K562 (cell line): ENCODE data around the gene THAP8. TPM values are rescaled to one million over a fixed set of nuclear protein-coding genes. Genes with fewer than 3 reads are reported as not detected.
A peak's percentile ranks its signal among the peaks of the same experiment; 100 is the strongest.

Source experiments
- CREB1 ChIP-seq, 2 experiments: sonication (generic) in 1 of 2; formaldehyde crosslinking in 1 of 2; IDR thresholded peaks; 2 replicates each; pipeline versions ENCODE4 v1.6.1 to v1.8.0; 2012 to 2022; ENCODE audit warnings: inconsistent platforms in 1 of 2, mild to moderate bottlenecking in 1 of 2, missing genetic modification reagents in 1 of 2, moderate library complexity in 1 of 2
- FOXA1 ChIP-seq: fragments of 450-650 bp; IDR thresholded peaks from 2 replicates; pipeline ENCODE4 v1.6.1; 2016; ENCODE audit warnings: mild to moderate bottlenecking, borderline replicate concordance
- FOXJ3 ChIP-seq: sonication (generic); formaldehyde crosslinking; IDR thresholded peaks from 2 replicates; pipeline ENCODE4 v1.4.0; 2020; ENCODE audit warnings: mild to moderate bottlenecking, missing genetic modification reagents
- FOXP1 ChIP-seq: sonication (generic); formaldehyde crosslinking; IDR thresholded peaks from 2 replicates; pipeline ENCODE4 v1.8.0; 2022; ENCODE audit warnings: mild to moderate bottlenecking, missing genetic modification reagents
- GABPA ChIP-seq: fragments of 200-800 bp; sonication (Bioruptor generic); conservative IDR thresholded peaks from 2 replicates; pipeline ENCODE4 v1.6.1; 2016; ENCODE audit warnings: low read depth, missing genetic modification characterization, missing compliant biosample characterization
- MEF2D ChIP-seq: conservative IDR thresholded peaks from 2 replicates; pipeline ENCODE4 v1.6.1; 2016; ENCODE audit warnings: low read depth, missing genetic modification characterization, missing compliant biosample characterization
- PCBP1 ChIP-seq: fragments of 200-400 bp; formaldehyde crosslinking; IDR thresholded peaks from 2 replicates; pipeline ENCODE4 v1.6.1; 2018; ENCODE audit warnings: mild to moderate bottlenecking, low read depth, low read length; ENCODE audit not compliant: poor library complexity, severe bottlenecking
- PHB2 ChIP-seq: fragments of 450-650 bp; IDR thresholded peaks from 2 replicates; pipeline ENCODE4 v1.6.1; 2017; ENCODE audit warnings: low read depth
- POU5F1 ChIP-seq: fragments of 150-350 bp; IDR thresholded peaks from 2 replicates; pipeline ENCODE4 v1.6.1; 2014; ENCODE audit warnings: borderline replicate concordance, low read length, low read depth, mild to moderate bottlenecking; ENCODE audit not compliant: partially characterized antibody
- RBM22 ChIP-seq: fragments of 200-400 bp; formaldehyde crosslinking; IDR thresholded peaks from 2 replicates; pipeline ENCODE4 v1.6.1; 2018; ENCODE audit warnings: low read length, low read depth; ENCODE audit not compliant: poor library complexity, severe bottlenecking
- RBM25 ChIP-seq: fragments of 200-400 bp; formaldehyde crosslinking; IDR thresholded peaks from 2 replicates; pipeline ENCODE4 v1.6.1; 2018; ENCODE audit warnings: low read length, low read depth, moderate library complexity; ENCODE audit not compliant: severe bottlenecking
- SMC3 ChIP-seq: conservative IDR thresholded peaks from 2 replicates; pipeline ENCODE4 v1.6.1; 2011; ENCODE audit warnings: low read depth, low read length, improper control_type of control experiment; ENCODE audit not compliant: insufficient read depth
- SPI1 ChIP-seq: IDR thresholded peaks from 2 replicates; pipeline ENCODE4 v1.6.1; 2011; ENCODE audit warnings: low read depth, low read length, control low read depth, borderline replicate concordance
- SUPT5H ChIP-seq: fragments of 450-650 bp; IDR thresholded peaks from 2 replicates; pipeline ENCODE4 v1.6.1; 2016
- TAF7 ChIP-seq: fragments of 450-650 bp; IDR thresholded peaks from 2 replicates; pipeline ENCODE4 v1.6.1; 2016; ENCODE audit warnings: missing genetic modification characterization, missing compliant biosample characterization
- TRIM24 ChIP-seq, 2 experiments: fragments of 450-650 bp; IDR thresholded peaks; 2 replicates each; pipeline ENCODE4 v1.6.1; 2016
- TSC22D4 ChIP-seq: fragments of 450-650 bp; IDR thresholded peaks from 2 replicates; pipeline ENCODE4 v1.6.1; 2016; ENCODE audit warnings: missing genetic modification characterization, missing biosample characterization, control low read depth
- ZBTB17 ChIP-seq: fragments of 450-650 bp; formaldehyde crosslinking; IDR thresholded peaks from 2 replicates; pipeline ENCODE4 v1.4.0; 2020; ENCODE audit warnings: mild to moderate bottlenecking
- ZBTB26 ChIP-seq: fragments of 450-650 bp; formaldehyde crosslinking; IDR thresholded peaks from 2 replicates; pipeline ENCODE4 v1.4.0; 2022; ENCODE audit warnings: missing genetic modification characterization
- ZNF436 ChIP-seq: fragments of 250-450, 450-650 bp; sonication (Bioruptor Pico); formaldehyde crosslinking; IDR thresholded peaks from 2 replicates; pipeline ENCODE4 v1.7.0; 2020; ENCODE audit warnings: mild to moderate bottlenecking
- polyA plus RNA-seq, 8 experiments: library from polyadenylated mRNA; depleted of rRNA in 4 of 8; stranded (reverse) in 5 of 8; unstranded in 3 of 8; fragments of >200 nt; fragmentation: Nextera tagmentation in 2 of 8; fragmentation: Illumina TruSeq in 1 of 8; extraction: Ambion mirVana in 2 of 8; extraction: Trizol in 1 of 8; gene quantifications; 2 replicates each; pipeline versions ENCODE4 v1.2.1 to v1.2.3, GENCODE V29; 2011 to 2014; ENCODE audit warnings: inconsistent platforms in 1 of 8, missing spikeins in 1 of 8
- total RNA-seq, 7 experiments: library from RNA; depleted of rRNA in 6 of 7; stranded (reverse); fragments of >200 nt in 6 of 7; fragmentation: Illumina TruSeq in 2 of 7; extraction: Trizol in 2 of 7; gene quantifications; 2 replicates each; pipeline versions ENCODE4 v1.2.1 to v1.2.3, GENCODE V29; 2011 to 2021; ENCODE audit warnings: low replicate concordance in 1 of 7
- TF ChIP-seq, protein P1 (sequence below): sonication (generic); formaldehyde crosslinking; IDR thresholded peaks from 2 replicates; pipeline ENCODE4 v1.8.0; 2022; ENCODE audit warnings: missing genetic modification reagents, mild to moderate bottlenecking, borderline replicate concordance
- TF ChIP-seq, protein P2 (sequence below), 2 experiments: fragments of 200-800 bp in 1 of 2; sonication (Bioruptor generic) in 1 of 2; sonication (generic) in 1 of 2; formaldehyde crosslinking in 1 of 2; IDR thresholded peaks in 1 of 2; conservative IDR thresholded peaks in 1 of 2; 2 replicates each; pipeline versions ENCODE4 v1.5.0 to v1.6.1; 2016 to 2020; ENCODE audit warnings: missing compliant biosample characterization in 1 of 2, missing genetic modification characterization in 1 of 2, missing genetic modification reagents in 1 of 2
- TF ChIP-seq, protein P3 (sequence below): fragments of 450-650 bp; formaldehyde crosslinking; IDR thresholded peaks from 2 replicates; pipeline ENCODE4 v1.4.0; 2022; ENCODE audit warnings: missing genetic modification characterization

THAP8 gene
- total and polyA plus RNA-seq, 9 of the 15 experiments (the other 6 are each of a cell fraction or from before 2014, with no cell fraction given), result 0.11 to 2.0 (median 0.94) TPM

DNA sequence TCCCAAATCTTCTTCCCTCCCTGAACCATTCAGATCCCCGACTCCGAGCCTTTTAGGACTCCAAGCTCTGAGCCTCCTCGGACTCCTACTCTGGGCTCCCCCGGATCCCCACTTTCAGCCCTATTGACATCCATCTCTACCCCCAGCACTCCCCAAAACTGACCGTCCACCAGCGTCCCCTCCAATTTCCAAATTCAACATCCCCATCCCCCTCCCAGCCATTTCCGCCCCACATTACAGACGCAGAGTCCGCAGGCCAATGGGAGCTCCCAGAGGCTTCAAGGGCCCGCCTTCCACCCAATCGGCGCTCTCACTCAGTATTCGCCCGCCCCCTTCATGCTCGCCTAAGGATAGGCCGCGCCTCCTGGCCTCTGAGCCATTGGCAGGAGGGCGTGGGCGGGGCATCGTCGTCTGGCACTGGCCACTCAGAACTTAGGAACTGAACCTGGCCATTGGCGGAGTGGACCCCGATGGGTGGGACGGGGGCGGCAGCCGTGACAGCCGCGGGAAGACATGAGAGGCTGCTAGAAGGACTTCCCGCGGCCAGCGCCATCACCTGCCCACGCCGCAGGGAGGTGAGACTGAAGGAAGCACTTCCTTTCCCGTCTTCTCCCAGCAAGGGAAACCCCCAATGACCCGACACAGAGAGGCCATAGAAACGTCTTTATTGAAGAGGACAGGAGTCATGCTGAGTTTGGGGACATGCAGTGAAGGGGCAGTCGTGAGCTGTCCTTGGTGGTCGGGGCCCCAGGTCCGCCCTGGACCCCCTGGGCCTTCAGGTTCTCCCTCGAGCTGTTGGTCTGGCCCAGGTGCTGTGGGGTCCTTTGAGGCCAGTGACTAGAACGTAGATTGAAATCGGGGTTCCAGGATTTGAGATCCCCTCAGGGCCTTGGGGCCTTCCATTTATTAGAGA lies 39.8 kb downstream of the THAP8 start, which contains the start of gene ALKBH6 (continued):
- 0 out of 2 replicates have a peak, but pooled peaks have one; percentile 43 for TF ChIP-seq SPI1
- peak; percentile 91 for TF ChIP-seq RBM25
- no peak for TF ChIP-seq ZBTB17 (CRISPR knock-in tag)
- TF ChIP-seq, protein P1, sequence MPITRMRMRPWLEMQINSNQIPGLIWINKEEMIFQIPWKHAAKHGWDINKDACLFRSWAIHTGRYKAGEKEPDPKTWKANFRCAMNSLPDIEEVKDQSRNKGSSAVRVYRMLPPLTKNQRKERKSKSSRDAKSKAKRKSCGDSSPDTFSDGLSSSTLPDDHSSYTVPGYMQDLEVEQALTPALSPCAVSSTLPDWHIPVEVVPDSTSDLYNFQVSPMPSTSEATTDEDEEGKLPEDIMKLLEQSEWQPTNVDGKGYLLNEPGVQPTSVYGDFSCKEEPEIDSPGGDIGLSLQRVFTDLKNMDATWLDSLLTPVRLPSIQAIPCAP (CRISPR knock-in tag), result no peak
- TF ChIP-seq ZNF436 (CRISPR knock-in tag), result no peak
- no peak for TF ChIP-seq MEF2D
- TF ChIP-seq FOXJ3 (CRISPR knock-in tag), result no peak
- no peak for TF ChIP-seq PHB2
- TF ChIP-seq FOXP1, result no peak
- no peak for TF ChIP-seq RBM22
- no peak for TF ChIP-seq TSC22D4 (tag)
- TF ChIP-seq, protein P2, sequence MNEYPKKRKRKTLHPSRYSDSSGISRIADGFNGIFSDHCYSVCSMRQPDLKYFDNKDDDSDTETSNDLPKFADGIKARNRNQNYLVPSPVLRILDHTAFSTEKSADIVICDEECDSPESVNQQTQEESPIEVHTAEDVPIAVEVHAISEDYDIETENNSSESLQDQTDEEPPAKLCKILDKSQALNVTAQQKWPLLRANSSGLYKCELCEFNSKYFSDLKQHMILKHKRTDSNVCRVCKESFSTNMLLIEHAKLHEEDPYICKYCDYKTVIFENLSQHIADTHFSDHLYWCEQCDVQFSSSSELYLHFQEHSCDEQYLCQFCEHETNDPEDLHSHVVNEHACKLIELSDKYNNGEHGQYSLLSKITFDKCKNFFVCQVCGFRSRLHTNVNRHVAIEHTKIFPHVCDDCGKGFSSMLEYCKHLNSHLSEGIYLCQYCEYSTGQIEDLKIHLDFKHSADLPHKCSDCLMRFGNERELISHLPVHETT (CRISPR knock-in tag; conservative IDR thresholded peaks at IDR 0.05 in 1 of 2, IDR thresholded peaks at IDR 0.05 in 1 of 2), result no peak
- TF ChIP-seq CREB1 (IDR thresholded peaks at IDR 0.05), result peak; percentile 68
- peak; percentile 81 for TF ChIP-seq CREB1 (CRISPR knock-in tag; IDR thresholded peaks at IDR 0.05)
- TF ChIP-seq SMC3, result no peak
- TF ChIP-seq POU5F1, result no peak
- peak; percentile 76 for TF ChIP-seq GABPA (tag)
- TF ChIP-seq SUPT5H, result peak; percentile 80
- TF ChIP-seq TAF7 (tag), result peak; percentile 73
- TF ChIP-seq FOXA1, result no peak
- TF ChIP-seq, protein P3, sequence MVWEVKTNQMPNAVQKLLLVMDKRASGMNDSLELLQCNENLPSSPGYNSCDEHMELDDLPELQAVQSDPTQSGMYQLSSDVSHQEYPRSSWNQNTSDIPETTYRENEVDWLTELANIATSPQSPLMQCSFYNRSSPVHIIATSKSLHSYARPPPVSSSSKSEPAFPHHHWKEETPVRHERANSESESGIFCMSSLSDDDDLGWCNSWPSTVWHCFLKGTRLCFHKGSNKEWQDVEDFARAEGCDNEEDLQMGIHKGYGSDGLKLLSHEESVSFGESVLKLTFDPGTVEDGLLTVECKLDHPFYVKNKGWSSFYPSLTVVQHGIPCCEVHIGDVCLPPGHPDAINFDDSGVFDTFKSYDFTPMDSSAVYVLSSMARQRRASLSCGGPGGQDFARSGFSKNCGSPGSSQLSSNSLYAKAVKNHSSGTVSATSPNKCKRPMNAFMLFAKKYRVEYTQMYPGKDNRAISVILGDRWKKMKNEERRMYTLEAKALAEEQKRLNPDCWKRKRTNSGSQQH (CRISPR knock-in tag), result peak; percentile 47
- no peak for TF ChIP-seq PCBP1
- TF ChIP-seq TRIM24 (IDR thresholded peaks at IDR 0.05), result no peak
- TF ChIP-seq ZBTB26 (CRISPR knock-in tag), result 0 out of 2 replicates have a peak, but pooled peaks have one; percentile 40
